Measurements from ENCODE around the gene GSTM2.

- TF ChIP-seq CTCF (conservative IDR thresholded peaks at IDR 0.05; ENCODE audit: low read depth, low read length), result no peak
- no peak for TF ChIP-seq EZH2 (IDR thresholded peaks at IDR 0.05; ENCODE audit: borderline replicate concordance, low read depth, low read length, poor library complexity, severe bottlenecking)
Measured at GRCh38 chr1:109659997-109660690, 7.7 kb upstream of the GSTM2 start.
